HG03354 (cell line): ENCODE data around the gene RAF1.
"Not testable (repeated sequence)": the region's sequence is repeated elsewhere in the genome, so short reads cannot be mapped to it uniquely, and the experiment has no call there.

Experiments used
- ATAC-seq: cut with Tn5 transposase; IDR thresholded peaks from one replicate; pipeline ENCODE4 v1.9.1; 2021; ENCODE audit warnings: mild to moderate bottlenecking; ENCODE audit not compliant: unreplicated experiment, poor library complexity, severe bottlenecking

The RAF1 gene

GRCh38 chr3:12644331-12644937, 19.5 kb downstream of the RAF1 start:
- ATAC-seq, result no peak

- no peak for ATAC-seq
These were observed 20.2 kb downstream of the RAF1 start for GRCh38 chr3:12643724-12644123.

- ATAC-seq, result no peak
These were observed 20.9 kb downstream of the RAF1 start for GRCh38 chr3:12643010-12643380.

- not testable (repeated sequence) for ATAC-seq
These were observed 23.1 kb downstream of the RAF1 start for GRCh38 chr3:12640853-12641252.

- ATAC-seq, result no peak
These were observed 25.8 kb downstream of the RAF1 start for GRCh38 chr3:12638105-12638504.

GRCh38 chr3:12633108-12633507, 30.8 kb downstream of the RAF1 start:
- ATAC-seq, result no peak

- no peak for ATAC-seq
These were observed 31.4 kb downstream of the RAF1 start for GRCh38 chr3:12632523-12632922.

- not testable (repeated sequence) for ATAC-seq
These were observed 33.1 kb downstream of the RAF1 start for GRCh38 chr3:12630843-12631242.

- no peak for ATAC-seq
These were observed 33.6 kb downstream of the RAF1 start for GRCh38 chr3:12630292-12630691.

- ATAC-seq, result no peak
These were observed 34.4 kb downstream of the RAF1 start for GRCh38 chr3:12629560-12629959.

- no peak for ATAC-seq
These were observed 35.1 kb downstream of the RAF1 start for GRCh38 chr3:12628813-12629212.

- no peak for ATAC-seq
These were observed 36.5 kb downstream of the RAF1 start for GRCh38 chr3:12627370-12627769.

GRCh38 chr3:12624964-12625363, 39.0 kb downstream of the RAF1 start:
- ATAC-seq, result not testable (repeated sequence)

- no peak for ATAC-seq
These were observed 39.9 kb downstream of the RAF1 start for GRCh38 chr3:12624056-12624455.

- no peak for ATAC-seq
These were observed 41.6 kb downstream of the RAF1 start for GRCh38 chr3:12622335-12622734.

- no peak for ATAC-seq
These were observed 43.2 kb downstream of the RAF1 start for GRCh38 chr3:12620729-12621128.

GRCh38 chr3:12620305-12620704, 43.6 kb downstream of the RAF1 start:
- no peak for ATAC-seq

GRCh38 chr3:12618426-12618825, 45.5 kb downstream of the RAF1 start:
- no peak for ATAC-seq

- ATAC-seq, result no peak
These were observed 48.7 kb downstream of the RAF1 start for GRCh38 chr3:12615266-12615665.

GRCh38 chr3:12613250-12613649, 50.7 kb downstream of the RAF1 start:
- no peak for ATAC-seq

GRCh38 chr3:12612514-12613226, 51.2 kb downstream of the RAF1 start:
- ATAC-seq, result no peak

- no peak for ATAC-seq
These were observed 52.8 kb downstream of the RAF1 start for GRCh38 chr3:12611117-12611516.
